RKO (cell line): ENCODE data around the gene AUNIP.
A peak's percentile ranks its signal among the peaks of the same experiment; 100 is the strongest.

Source experiments
- DNase-seq: peaks from one replicate; pipeline ENCODE4 v3.0.0-alpha.2; 2016; ENCODE audit warnings: low spot score

The AUNIP gene

GRCh38 chr1:25809283-25809926, 49.9 kb downstream of the AUNIP start:
- DNase-seq, result no peak

GRCh38 chr1:25808481-25809244, 50.6 kb downstream of the AUNIP start:
- DNase-seq, result no peak

GRCh38 chr1:25807480-25808390, 51.5 kb downstream of the AUNIP start:
- DNase-seq, result no peak

GRCh38 chr1:25806418-25806817, 52.8 kb downstream of the AUNIP start:
- DNase-seq, result no peak

GRCh38 chr1:25805863-25806225, 53.4 kb downstream of the AUNIP start:
- no peak for DNase-seq

GRCh38 chr1:25804964-25805862, 54.0 kb downstream of the AUNIP start:
- no peak for DNase-seq

- DNase-seq, result peak; percentile 41
Observed at GRCh38 chr1:25804244-25804963, 54.9 kb downstream of the AUNIP start.

- no peak for DNase-seq
Observed at GRCh38 chr1:25803368-25803767, 55.9 kb downstream of the AUNIP start.

- no peak for DNase-seq
Observed at GRCh38 chr1:25802915-25803314, 56.3 kb downstream of the AUNIP start.

GRCh38 chr1:25800703-25801377, 58.4 kb downstream of the AUNIP start:
- peak; percentile 30 for DNase-seq

GRCh38 chr1:25799935-25800702, 59.1 kb downstream of the AUNIP start, which contains the start of gene SELENON:
TSS of gene SELENON (plus strand) at chr1:25800193. CDS start at chr1:25800231, 38 bp downstream.
- DNase-seq, result peak; percentile 64

- DNase-seq, result no peak
Observed at GRCh38 chr1:25799352-25799934, 59.8 kb downstream of the AUNIP start.

- DNase-seq, result no peak
Observed at GRCh38 chr1:25798666-25799351, 60.4 kb downstream of the AUNIP start.

- DNase-seq, result no peak
Observed at GRCh38 chr1:25797939-25798338, 61.3 kb downstream of the AUNIP start.

- peak; percentile 78 for DNase-seq
Observed at GRCh38 chr1:25796811-25797458, 62.3 kb downstream of the AUNIP start.

- no peak for DNase-seq
Observed at GRCh38 chr1:25795946-25796810, 63.1 kb downstream of the AUNIP start.

GRCh38 chr1:25795211-25795610, 64.0 kb downstream of the AUNIP start:
- DNase-seq, result no peak
